Vagina (tissue), 2 donors: Measurements from ENCODE around the gene RLBP1. TPM values are rescaled to one million over a fixed set of nuclear protein-coding genes. Genes with fewer than 3 reads are reported as not detected.

Experiments
- DNase-seq, 2 donors: peaks; one replicate each; pipeline ENCODE4 v3.0.0-alpha.2; 2017; ENCODE audit errors: extremely low spot score in 2 of 2
- H3K27ac ChIP-seq: fragments of 200-600 bp; sonication (generic); one replicate; pipeline ENCODE4 v1.5.1; 2019
- H3K27me3 ChIP-seq: fragments of 200-600 bp; sonication (generic); one replicate; pipeline ENCODE4 v1.5.1; 2019
- H3K36me3 ChIP-seq, 2 donors: fragments of 200-600 bp; sonication (generic); one replicate each; pipeline ENCODE4 v1.5.1; 2017 to 2019
- H3K4me1 ChIP-seq: fragments of 200-600 bp; sonication (generic); one replicate; pipeline ENCODE4 v1.5.1; 2019
- H3K4me3 ChIP-seq, 2 donors: fragments of 200-600 bp; sonication (generic); 1 replicate in 1 of 2; 2 replicates in 1 of 2; pipeline ENCODE4 v1.5.1; 2016 to 2019
- H3K9me3 ChIP-seq: fragments of 200-600 bp; sonication (generic); one replicate; pipeline ENCODE4 v1.5.1; 2019
- CTCF ChIP-seq, 3 experiments: fragments of 450-650 bp in 2 of 3; fragments of 200-600 bp in 1 of 3; sonication (generic) in 1 of 3; IDR thresholded peaks; one replicate each; pipeline ENCODE4 v1.5.1; 2017 to 2019; ENCODE audit warnings: antibody characterized with exemption in 3 of 3, mild to moderate bottlenecking in 2 of 3, moderate library complexity in 2 of 3
- POLR2A ChIP-seq, 2 donors: fragments of 450-650 bp; IDR thresholded peaks; one replicate each; pipeline ENCODE4 v1.6.1; 2017; ENCODE audit warnings: antibody characterized with exemption in 2 of 2, mild to moderate bottlenecking in 2 of 2, moderate library complexity in 2 of 2
- POLR2AphosphoS5 ChIP-seq, 2 donors: sonication (generic); formaldehyde crosslinking; IDR thresholded peaks; one replicate each; pipeline ENCODE4 v1.9.0; 2017; ENCODE audit warnings: antibody characterized with exemption in 2 of 2, mild to moderate bottlenecking in 2 of 2, low read depth in 1 of 2; ENCODE audit not compliant: insufficient read depth in 1 of 2
- intact Hi-C: fragments of 100-400 bp; cut with DNase I; formaldehyde crosslinking; loops from one replicate; pipeline ENCODE4 v1.15.1; 2023
- total RNA-seq: library from RNA; depleted of rRNA; stranded (reverse); fragments of >200 nt; gene quantifications from one replicate; pipeline ENCODE4 v1.2.3, GENCODE V29; 2016

Gene RLBP1
- total RNA-seq, 1 donor from 2014 or later: not detected

DNA sequence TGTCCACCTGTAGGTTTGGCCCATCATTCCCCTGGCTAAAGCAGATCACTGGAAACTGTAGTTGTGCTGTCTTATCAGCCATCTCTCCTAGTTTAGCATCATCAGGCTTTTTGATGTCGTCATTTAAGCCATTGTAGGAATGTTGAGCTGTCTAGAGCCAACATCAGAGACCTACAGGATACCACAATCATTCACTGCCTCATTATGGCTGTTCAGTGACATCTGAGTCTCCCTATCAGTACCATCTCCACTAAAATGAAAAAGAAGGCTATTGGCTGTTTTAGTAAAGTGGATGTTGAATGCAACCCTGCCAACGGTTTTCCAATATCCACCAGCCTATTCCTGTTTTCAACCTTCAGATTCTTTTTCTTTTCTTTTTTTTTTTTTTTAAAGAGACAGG, 29.2 kb downstream of the RLBP1 start:
- TF ChIP-seq POLR2A (IDR thresholded peaks at IDR 0.05): no peak
- TF ChIP-seq POLR2AphosphoS5 (IDR thresholded peaks at IDR 0.05; ENCODE audit: insufficient read depth in 1 of 2, low read depth in 1 of 2): no peak
- no peak for TF ChIP-seq CTCF (IDR thresholded peaks at IDR 0.05)
- peaks cover 7% of the 10 kb centered on the region for H3K4me1 ChIP-seq
- no peaks in the 10 kb centered on the region for H3K27me3 ChIP-seq
- no peak overlapping the region for H3K27ac ChIP-seq
- H3K4me3 ChIP-seq: no peak overlapping the region
- no peak for DNase-seq
- H3K9me3 ChIP-seq: no peaks in the 10 kb centered on the region
- intact Hi-C loops: no loop called here
- H3K36me3 ChIP-seq: peaks cover 0 to 74% of the 10 kb centered on the region in 2 donors

DNA sequence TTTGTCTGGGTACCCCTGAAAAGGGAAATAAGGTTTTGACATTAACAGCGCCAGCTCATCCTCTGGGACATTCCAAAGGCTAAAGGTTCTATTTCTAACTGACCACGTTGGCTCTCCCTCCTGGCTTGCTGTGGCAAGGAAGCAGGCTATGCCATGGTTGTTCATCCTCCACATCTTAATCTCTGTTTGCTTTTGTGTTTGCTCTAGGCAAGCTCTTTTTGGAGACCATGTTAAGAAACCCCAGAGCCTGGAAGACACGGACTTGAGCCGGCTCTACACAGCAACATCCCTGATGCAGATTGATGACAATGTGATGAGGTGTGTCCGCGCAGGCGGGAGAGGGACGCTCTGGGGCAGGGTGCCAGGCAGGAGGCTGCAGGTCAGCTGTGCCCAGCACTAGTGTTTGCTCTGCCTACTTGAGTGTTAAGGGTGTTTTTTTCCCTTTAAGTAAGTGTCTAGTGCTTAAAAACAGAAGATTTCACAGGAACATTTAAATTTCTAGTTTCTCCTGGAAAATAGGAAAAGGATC, 33.3 kb downstream of the RLBP1 start:
- Histone ChIP-seq H3K9me3 (no peaks in the 10 kb centered on the region), H3K27me3 (no peaks in the 10 kb centered on the region), H3K27ac (no peak overlapping the region), H3K4me1 (no peaks in the 10 kb centered on the region), H3K4me3 (no peak overlapping the region), H3K36me3 (peaks cover 0 to 55% of the 10 kb centered on the region in 2 donors)
- DNase-seq: no peak
- intact Hi-C loops: no loop called here
- TF ChIP-seq POLR2AphosphoS5 (IDR thresholded peaks at IDR 0.05; ENCODE audit: insufficient read depth in 1 of 2, low read depth in 1 of 2): no peak
- no peak for TF ChIP-seq CTCF (IDR thresholded peaks at IDR 0.05)
- TF ChIP-seq POLR2A (IDR thresholded peaks at IDR 0.05): no peak

- DNase-seq: no peak
- no peak overlapping the region for H3K27ac ChIP-seq
- no peak overlapping the region for H3K4me3 ChIP-seq
- TF ChIP-seq POLR2A (IDR thresholded peaks at IDR 0.05) (no peak), POLR2AphosphoS5 (IDR thresholded peaks at IDR 0.05; ENCODE audit: insufficient read depth in 1 of 2, low read depth in 1 of 2) (no peak), CTCF (IDR thresholded peaks at IDR 0.05) (no peak)
- no peaks in the 10 kb centered on the region for H3K4me1 ChIP-seq
- peaks cover 0 to 55% of the 10 kb centered on the region in 2 donors for H3K36me3 ChIP-seq
- H3K9me3 ChIP-seq: no peaks in the 10 kb centered on the region
- no peaks in the 10 kb centered on the region for H3K27me3 ChIP-seq
- intact Hi-C loops: no loop called here
These were observed 33.9 kb downstream of the RLBP1 start for GRCh38 chr15:89187301-89187985.

GRCh38 chr15:89186803-89187202, 34.6 kb downstream of the RLBP1 start:
- Histone ChIP-seq H3K27ac (no peak overlapping the region), H3K4me1 (no peaks in the 10 kb centered on the region), H3K36me3 (peaks cover 0 to 52% of the 10 kb centered on the region in 2 donors), H3K27me3 (no peaks in the 10 kb centered on the region), H3K4me3 (no peak overlapping the region), H3K9me3 (no peaks in the 10 kb centered on the region)
- no peak for DNase-seq
- intact Hi-C loops: no loop called here
- TF ChIP-seq POLR2A (IDR thresholded peaks at IDR 0.05): no peak
- TF ChIP-seq CTCF (IDR thresholded peaks at IDR 0.05): no peak
- no peak for TF ChIP-seq POLR2AphosphoS5 (IDR thresholded peaks at IDR 0.05; ENCODE audit: insufficient read depth in 1 of 2, low read depth in 1 of 2)

DNA sequence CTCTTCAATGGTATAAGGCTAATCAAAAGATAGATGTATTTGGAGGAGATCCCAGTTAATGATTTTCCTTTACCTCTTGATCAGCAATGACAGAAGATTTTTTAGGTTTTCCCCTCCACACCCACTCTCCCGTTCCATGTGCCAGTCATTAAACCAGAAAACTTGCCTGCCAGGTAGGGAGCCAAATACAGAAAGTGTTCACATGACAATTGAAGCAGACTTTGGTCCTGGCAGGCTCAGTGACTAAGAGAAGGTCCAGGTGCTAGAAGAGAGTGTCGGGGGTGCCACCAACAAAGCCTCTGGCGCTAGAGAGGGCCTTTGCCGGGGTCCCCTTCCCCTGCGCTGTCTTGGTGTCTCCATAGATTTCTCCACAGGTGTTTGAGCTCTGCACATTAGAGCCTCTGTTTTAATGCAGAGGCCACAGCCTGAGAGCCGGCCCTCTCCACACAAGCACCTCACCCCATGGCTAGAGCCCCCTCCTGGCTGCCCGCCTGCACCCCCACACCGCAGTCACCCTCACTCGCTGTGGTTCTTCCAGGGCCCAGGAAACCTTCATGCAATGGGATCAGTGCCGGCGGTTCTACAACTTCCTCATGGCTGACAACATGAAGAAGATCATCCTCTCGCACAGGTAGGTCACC, 36.4 kb downstream of the RLBP1 start:
- DNase-seq: no peak
- no peak for TF ChIP-seq POLR2A (IDR thresholded peaks at IDR 0.05)
- TF ChIP-seq CTCF (IDR thresholded peaks at IDR 0.05): no peak
- TF ChIP-seq POLR2AphosphoS5 (IDR thresholded peaks at IDR 0.05; ENCODE audit: insufficient read depth in 1 of 2, low read depth in 1 of 2): no peak
- H3K9me3 ChIP-seq: no peaks in the 10 kb centered on the region
- H3K27ac ChIP-seq: no peak overlapping the region
- peaks cover 0 to 41% of the 10 kb centered on the region in 2 donors for H3K36me3 ChIP-seq
- H3K27me3 ChIP-seq: no peaks in the 10 kb centered on the region
- H3K4me3 ChIP-seq: no peak overlapping the region
- intact Hi-C loops: no loop called here
- no peaks in the 10 kb centered on the region for H3K4me1 ChIP-seq
